Coronary artery (tissue), 2 donors: ENCODE results near the gene SYT7.
A peak's percentile ranks its signal among the peaks of the same experiment; 100 is the strongest.

Experiments used
- DNase-seq: peaks from one replicate; pipeline ENCODE4 v3.0.0-alpha.2; 2017; ENCODE audit warnings: low spot score
- H3K27ac ChIP-seq, 2 donors: fragments of 200-600 bp; sonication (generic); one replicate each; pipeline ENCODE4 v1.5.1; 2016 to 2019
- H3K4me3 ChIP-seq: fragments of 200-600 bp; sonication (generic); 2 replicates; pipeline ENCODE4 v1.5.1; 2016; ENCODE audit warnings: mild to moderate bottlenecking, moderate library complexity
- TF ChIP-seq, protein P1 (sequence below): fragments of 200-600 bp; sonication (generic); IDR thresholded peaks from one replicate; pipeline ENCODE4 v1.5.1; 2019; ENCODE audit warnings: antibody characterized with exemption

The SYT7 gene

DNA sequence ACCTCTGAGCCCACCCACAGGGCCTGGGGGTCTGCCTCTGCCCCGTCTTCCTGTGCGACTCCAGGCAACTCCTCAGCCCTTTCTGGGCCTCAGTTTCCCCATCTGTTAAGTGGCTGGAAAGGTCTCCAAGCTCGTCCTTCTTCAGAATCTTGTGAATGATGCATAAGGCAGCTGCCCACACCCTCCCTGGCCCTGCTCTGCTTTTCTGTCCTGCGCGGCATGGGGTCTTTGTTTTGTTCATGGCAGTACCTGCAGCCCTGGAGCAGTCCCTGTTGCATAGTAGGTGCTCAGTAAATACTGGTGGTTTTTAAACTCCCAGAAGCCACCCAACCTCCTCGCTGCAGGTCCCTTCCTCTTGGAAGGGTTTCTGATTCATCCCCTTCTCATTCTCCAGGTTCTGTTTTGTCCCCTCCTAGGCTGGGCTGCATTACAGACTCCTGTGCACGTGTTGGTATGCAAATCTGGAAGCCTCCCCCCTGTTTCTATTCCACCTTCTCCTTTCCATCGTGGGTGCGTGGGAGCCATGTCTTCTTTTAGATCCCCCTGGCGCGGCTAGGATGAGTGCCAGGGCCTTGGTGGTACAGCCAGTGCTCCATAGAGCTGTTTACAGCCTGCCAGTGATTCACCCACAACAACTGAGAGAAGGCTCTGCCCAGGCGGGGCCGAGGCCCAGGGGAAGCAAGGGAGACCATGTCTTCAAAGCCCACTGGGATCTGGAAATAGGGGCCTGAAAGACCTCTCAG, 19.3 kb upstream of the SYT7 start:
- Histone ChIP-seq H3K4me3 (peak overlapping the region; percentile 33), H3K27ac (no peak overlapping the region)
- no peak for DNase-seq
- TF ChIP-seq, protein P1, sequence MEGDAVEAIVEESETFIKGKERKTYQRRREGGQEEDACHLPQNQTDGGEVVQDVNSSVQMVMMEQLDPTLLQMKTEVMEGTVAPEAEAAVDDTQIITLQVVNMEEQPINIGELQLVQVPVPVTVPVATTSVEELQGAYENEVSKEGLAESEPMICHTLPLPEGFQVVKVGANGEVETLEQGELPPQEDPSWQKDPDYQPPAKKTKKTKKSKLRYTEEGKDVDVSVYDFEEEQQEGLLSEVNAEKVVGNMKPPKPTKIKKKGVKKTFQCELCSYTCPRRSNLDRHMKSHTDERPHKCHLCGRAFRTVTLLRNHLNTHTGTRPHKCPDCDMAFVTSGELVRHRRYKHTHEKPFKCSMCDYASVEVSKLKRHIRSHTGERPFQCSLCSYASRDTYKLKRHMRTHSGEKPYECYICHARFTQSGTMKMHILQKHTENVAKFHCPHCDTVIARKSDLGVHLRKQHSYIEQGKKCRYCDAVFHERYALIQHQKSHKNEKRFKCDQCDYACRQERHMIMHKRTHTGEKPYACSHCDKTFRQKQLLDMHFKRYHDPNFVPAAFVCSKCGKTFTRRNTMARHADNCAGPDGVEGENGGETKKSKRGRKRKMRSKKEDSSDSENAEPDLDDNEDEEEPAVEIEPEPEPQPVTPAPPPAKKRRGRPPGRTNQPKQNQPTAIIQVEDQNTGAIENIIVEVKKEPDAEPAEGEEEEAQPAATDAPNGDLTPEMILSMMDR: no peak

- TF ChIP-seq, protein P1: no peak
- DNase-seq: no peak
- peak overlapping the region; percentile 33 for H3K4me3 ChIP-seq
- peak overlapping the region in 1 of 2 donors; percentile 8 for H3K27ac ChIP-seq
Measured at GRCh38 chr11:61598886-61599868, 18.3 kb upstream of the SYT7 start.

GRCh38 chr11:61598374-61598773, 17.5 kb upstream of the SYT7 start:
- Histone ChIP-seq H3K4me3 (no peak overlapping the region), H3K27ac (no peak overlapping the region)
- TF ChIP-seq, protein P1: no peak
- no peak for DNase-seq

- Histone ChIP-seq H3K4me3 (no peak overlapping the region), H3K27ac (no peak overlapping the region)
- no peak for DNase-seq
- TF ChIP-seq, protein P1: no peak
Measured at GRCh38 chr11:61596990-61597389, 16.1 kb upstream of the SYT7 start.

- no peak for DNase-seq
- Histone ChIP-seq H3K4me3 (no peak overlapping the region), H3K27ac (no peak overlapping the region)
- TF ChIP-seq, protein P1: no peak
Measured at GRCh38 chr11:61596542-61596941, 15.7 kb upstream of the SYT7 start.

DNA sequence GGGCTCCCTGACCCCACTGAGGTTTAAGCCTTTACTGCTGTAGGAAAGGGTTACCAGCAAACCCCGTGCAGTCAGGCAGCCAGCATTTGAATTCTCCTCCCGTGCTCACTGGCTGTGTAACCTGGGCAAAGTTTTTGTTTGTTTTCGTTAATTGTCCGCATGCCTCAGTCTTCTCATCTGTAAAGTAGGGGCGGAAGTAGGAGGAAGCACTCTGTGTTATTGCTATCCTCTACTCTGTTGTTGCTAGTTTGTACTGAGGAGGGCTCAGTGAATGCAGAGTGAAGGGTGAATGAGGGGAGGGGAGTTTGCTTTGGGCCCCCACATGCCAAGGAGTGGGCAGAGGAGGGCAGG, 14.0 kb upstream of the SYT7 start:
- Histone ChIP-seq H3K4me3 (no peak overlapping the region), H3K27ac (peak overlapping the region in 1 of 2 donors; percentile 51)
- TF ChIP-seq, protein P1: no peak
- no peak for DNase-seq
